IMR-90 (cell line): ENCODE measurements around the gene ZMYND11. TPM values are rescaled to one million over a fixed set of nuclear protein-coding genes. Genes with fewer than 3 reads are reported as not detected.
A peak's percentile ranks its signal among the peaks of the same experiment; 100 is the strongest.

Experiments
- ATAC-seq: fragments of 200-7000 bp; cut with Tn5 transposase; 2 replicates; pipeline ENCODE4 v1.9.1; 2020; ENCODE audit warnings: low read depth, mild to moderate bottlenecking, moderate library complexity
- BruUV-seq: library from RNA; stranded (reverse); fragments of 400-500 nt; replicated peaks from 2 replicates; lab custom pipeline; 2021; lab: Mats Ljungman, UMichigan
- CTCF ChIA-PET: fragments of 300-600 bp; formaldehyde crosslinking; extraction: SDS; loops from one replicate; lab custom pipeline; 2021; ENCODE audit warnings: antibody characterized with exemption; lab: Yijun Ruan, JAX
- POLR2A ChIA-PET: fragments of 300-600 bp; sonication (Branson Sonifier 250); formaldehyde crosslinking; loops from one replicate; lab custom pipeline; 2022; ENCODE audit warnings: antibody characterized with exemption; ENCODE audit not compliant: unreplicated experiment; lab: Charles Lee
- DNase-seq: peaks from one replicate; pipeline ENCODE4 v3.0.0; 2013
- H2AFZ ChIP-seq: replicated peaks from 2 replicates; pipeline ENCODE3; 2013; ENCODE audit warnings: low read length, mild to moderate bottlenecking; ENCODE audit not compliant: poor library complexity
- H2AK5ac ChIP-seq: 2 replicates; pipeline ENCODE4 v1.6.1; 2013; ENCODE audit warnings: low read depth, low read length, inconsistent platforms
- H2AK9ac ChIP-seq: replicated peaks from 2 replicates; pipeline ENCODE3; 2013; ENCODE audit warnings: mild to moderate bottlenecking, low read depth, low read length, moderate library complexity; ENCODE audit not compliant: poor library complexity
- H2BK120ac ChIP-seq: 2 replicates; pipeline ENCODE4 v1.6.1; 2013; ENCODE audit warnings: low read depth, low read length, inconsistent platforms
- H2BK15ac ChIP-seq: 3 replicates; pipeline ENCODE4 v1.6.1; 2013; ENCODE audit warnings: low read depth, low read length, inconsistent platforms
- H2BK20ac ChIP-seq: 2 replicates; pipeline ENCODE4 v1.6.1; 2013; ENCODE audit warnings: low read depth, mild to moderate bottlenecking, inconsistent platforms, low read length, moderate library complexity
- H2BK5ac ChIP-seq: 2 replicates; pipeline ENCODE4 v1.6.1; 2013; ENCODE audit warnings: mild to moderate bottlenecking, low read depth, low read length, inconsistent platforms; ENCODE audit not compliant: poor library complexity, severe bottlenecking
- H3K14ac ChIP-seq: replicated peaks from 2 replicates; pipeline ENCODE4 v1.6.1; 2013; ENCODE audit warnings: low read depth, low read length, inconsistent platforms
- H3K18ac ChIP-seq: 2 replicates; pipeline ENCODE4 v1.6.1; 2013; ENCODE audit warnings: low read depth, low read length, control low read depth
- H3K23ac ChIP-seq: 2 replicates; pipeline ENCODE4 v1.6.1; 2013; ENCODE audit warnings: low read depth, low read length, inconsistent platforms
- H3K27ac ChIP-seq: 2 replicates; pipeline ENCODE4 v1.5.1; 2013; ENCODE audit warnings: mild to moderate bottlenecking, control low read depth, low read length; ENCODE audit not compliant: insufficient read depth
- H3K27me3 ChIP-seq: 2 replicates; pipeline ENCODE4 v1.6.1; 2013; ENCODE audit warnings: low read length; ENCODE audit not compliant: control insufficient read depth, insufficient read depth
- H3K36me3 ChIP-seq: 2 replicates; pipeline ENCODE4 v1.6.1; 2013; ENCODE audit warnings: low read length, mixed read lengths; ENCODE audit not compliant: control insufficient read depth, insufficient read depth
- H3K4ac ChIP-seq: 2 replicates; pipeline ENCODE4 v1.6.1; 2013; ENCODE audit warnings: low read depth, low read length, inconsistent platforms
- H3K4me1 ChIP-seq: 2 replicates; pipeline ENCODE4 v1.6.1; 2013; ENCODE audit warnings: low read length, mixed read lengths; ENCODE audit not compliant: control insufficient read depth, insufficient read depth
- H3K4me2 ChIP-seq: 2 replicates; pipeline ENCODE4 v1.6.1; 2013; ENCODE audit warnings: low read depth, mild to moderate bottlenecking, control low read depth, low read length, moderate library complexity
- H3K4me3 ChIP-seq: 2 replicates; pipeline ENCODE4 v1.5.1; 2013; ENCODE audit warnings: low read depth, mild to moderate bottlenecking, control low read depth, low read length, moderate library complexity; ENCODE audit not compliant: insufficient read depth
- H3K56ac ChIP-seq: 2 replicates; pipeline ENCODE4 v1.6.1; 2013; ENCODE audit warnings: low read length, inconsistent platforms; ENCODE audit not compliant: insufficient read depth; ENCODE audit errors: extremely low read depth
- H3K79me1 ChIP-seq, 2 experiments: 2 replicates each; pipeline ENCODE4 v1.6.1; 2013; ENCODE audit warnings: low read length in 2 of 2, inconsistent platforms in 1 of 2, low read depth in 1 of 2
- H3K9ac ChIP-seq: 2 replicates; pipeline ENCODE4 v1.6.1; 2013; ENCODE audit warnings: low read depth, low read length, control low read depth
- H3K9me1 ChIP-seq: 2 replicates; pipeline ENCODE4 v1.6.1; 2013; ENCODE audit warnings: low read length, inconsistent platforms; ENCODE audit not compliant: insufficient read depth
- H3K9me3 ChIP-seq: 2 replicates; pipeline ENCODE4 v1.6.1; 2013; ENCODE audit warnings: low read length; ENCODE audit not compliant: control insufficient read depth, insufficient read depth
- H4K20me1 ChIP-seq: 2 replicates; pipeline ENCODE4 v1.6.1; 2013; ENCODE audit warnings: low read length, inconsistent platforms; ENCODE audit not compliant: insufficient read depth
- H4K5ac ChIP-seq: 2 replicates; pipeline ENCODE4 v1.6.1; 2013; ENCODE audit warnings: mild to moderate bottlenecking, low read depth, low read length, control low read depth
- H4K8ac ChIP-seq, 2 experiments: 2 replicates each; pipeline ENCODE4 v1.6.1; 2013; ENCODE audit warnings: low read depth in 2 of 2, low read length in 2 of 2, control low read depth in 1 of 2, inconsistent platforms in 1 of 2
- H4K91ac ChIP-seq: 2 replicates; pipeline ENCODE4 v1.6.1; 2013; ENCODE audit warnings: low read depth, low read length, inconsistent platforms; ENCODE audit not compliant: insufficient read depth
- BHLHE40 ChIP-seq: fragments of 150-350 bp; IDR thresholded peaks from 2 replicates; pipeline ENCODE4 v1.6.1; 2016; ENCODE audit warnings: mild to moderate bottlenecking, low read depth, low read length
- CEBPB ChIP-seq: IDR thresholded peaks from 2 replicates; pipeline ENCODE4 v1.6.1; 2012; ENCODE audit warnings: low read depth, low read length, improper control_type of control experiment
- CHD1 ChIP-seq: IDR thresholded peaks from 2 replicates; pipeline ENCODE4 v1.6.1; 2012; ENCODE audit warnings: low read depth, low read length, improper control_type of control experiment
- CTCF ChIP-seq: conservative IDR thresholded peaks from 2 replicates; pipeline ENCODE4 v1.5.1; 2012; ENCODE audit warnings: mild to moderate bottlenecking, low read depth, low read length, improper control_type of control experiment
- FOS ChIP-seq: fragments of 150-350 bp; IDR thresholded peaks from 2 replicates; pipeline ENCODE4 v1.6.1; 2016; ENCODE audit warnings: low read depth, low read length
- MAFK ChIP-seq: IDR thresholded peaks from 2 replicates; pipeline ENCODE4 v1.6.1; 2012; ENCODE audit warnings: low read depth, low read length, improper control_type of control experiment
- MAZ ChIP-seq: IDR thresholded peaks from 2 replicates; pipeline ENCODE4 v1.6.1; 2012; ENCODE audit warnings: low read depth, mild to moderate bottlenecking, low read length, improper control_type of control experiment, moderate library complexity, borderline replicate concordance
- MXI1 ChIP-seq: IDR thresholded peaks from 2 replicates; pipeline ENCODE4 v1.6.1; 2012; ENCODE audit warnings: low read depth, mild to moderate bottlenecking, low read length, moderate library complexity, borderline replicate concordance
- NFE2L2 ChIP-seq: fragments of 150-350 bp; IDR thresholded peaks from 2 replicates; pipeline ENCODE4 v1.6.1; 2016; ENCODE audit warnings: low read depth, mild to moderate bottlenecking, low read length
- POLR2A ChIP-seq: IDR thresholded peaks from 2 replicates; pipeline ENCODE4 v1.6.1; 2012; ENCODE audit warnings: mild to moderate bottlenecking, low read depth, low read length
- RAD21 ChIP-seq: IDR thresholded peaks from 2 replicates; pipeline ENCODE4 v1.6.1; 2012; ENCODE audit warnings: low read length, improper control_type of control experiment
- RCOR1 ChIP-seq: IDR thresholded peaks from 2 replicates; pipeline ENCODE4 v1.6.1; 2012; ENCODE audit warnings: mild to moderate bottlenecking, low read length, improper control_type of control experiment; ENCODE audit not compliant: insufficient replicate concordance
- RFX5 ChIP-seq: IDR thresholded peaks from 2 replicates; pipeline ENCODE4 v1.8.0; 2012; ENCODE audit warnings: low read depth, mild to moderate bottlenecking, low read length, moderate library complexity
- SMC3 ChIP-seq: fragments of 150-350 bp; IDR thresholded peaks from 2 replicates; pipeline ENCODE4 v1.6.1; 2016; ENCODE audit warnings: low read depth, mild to moderate bottlenecking, antibody characterized with exemption, low read length, moderate library complexity
- USF2 ChIP-seq: fragments of 150-350 bp; IDR thresholded peaks from 2 replicates; pipeline ENCODE4 v1.6.1; 2017; ENCODE audit warnings: mild to moderate bottlenecking, antibody characterized with exemption, low read length, low read depth
- WGBS, 2 experiments: methylation state at CpG; one replicate each; pipeline versions ENCODE4 v1.1.5 to v1.1.7; 2013; ENCODE audit warnings: missing lambda C conversion rate in 2 of 2; ENCODE audit not compliant: insufficient read length in 1 of 2; ENCODE audit errors: extremely low coverage in 2 of 2; 5-methylcytosine and 5-hydroxymethylcytosine counted together
- dilution Hi-C: fragments of 300-500 bp; cut with HindIII; formaldehyde crosslinking; loops from one replicate; pipeline ENCODE4 v1.14.3; 2018; ENCODE audit warnings: low sequenced_read_pairs; ENCODE audit not compliant: unreplicated experiment
- in situ Hi-C: fragments of 300-500 bp; cut with MboI; formaldehyde crosslinking; loops from 3 replicates; pipeline ENCODE4 v1.14.3; 2019; ENCODE audit warnings: low sequenced_read_pairs, inconsistent platforms, mixed read lengths
- intact Hi-C: fragments of 100-400 bp; cut with micrococcal nuclease; formaldehyde crosslinking; loops from 2 replicates; pipeline ENCODE4 v1.10.0; 2022
- polyA plus RNA-seq, 3 experiments: library from polyadenylated mRNA; depleted of rRNA; stranded (reverse); fragments of >200 nt; gene quantifications; 2 replicates each; pipeline ENCODE4 v1.2.3, GENCODE V29; 2012; ENCODE audit warnings: low replicate concordance in 1 of 3
- total RNA-seq: library from RNA; depleted of rRNA; stranded (reverse); fragments of >200 nt; gene quantifications from 2 replicates; pipeline ENCODE4 v1.2.3, GENCODE V29; 2012
- TF ChIP-seq, protein P1 (sequence below): fragments of 150-350 bp; IDR thresholded peaks from 2 replicates; pipeline ENCODE4 v1.6.1; 2016; ENCODE audit warnings: low read depth, mild to moderate bottlenecking, low read length, moderate library complexity, borderline replicate concordance

The ZMYND11 gene
- total and polyA plus RNA-seq, 2 of the 4 experiments (the other 2 are of a cell fraction): 39.5 to 72.2 TPM

DNA sequence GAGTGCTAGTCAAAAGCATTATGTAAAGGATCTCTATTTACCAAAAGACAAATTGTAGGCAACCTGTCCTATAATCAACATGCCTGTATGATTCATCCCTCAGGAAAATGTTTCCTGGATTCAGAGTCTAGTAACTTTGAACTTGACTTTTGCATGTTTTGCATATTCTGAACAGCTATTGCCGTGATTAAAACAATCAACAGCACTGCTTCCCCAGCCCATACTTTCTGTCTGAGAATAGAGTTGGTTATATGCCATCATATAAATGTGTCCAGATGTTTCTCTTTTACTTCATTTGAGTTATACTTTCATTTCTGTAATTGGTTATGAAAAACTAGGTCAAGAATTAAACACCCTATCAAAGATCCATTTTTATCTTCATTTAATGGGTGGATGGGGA, 83.5 kb downstream of the ZMYND11 start:
- POLR2A ChIA-PET: no interaction called here
- Histone ChIP-seq H3K9me3 (no peaks in the 10 kb centered on the region), H2AFZ (no peak overlapping the region), H2BK15ac (no peak overlapping the region), H2BK20ac (no peak overlapping the region), H3K4ac (no peak overlapping the region), H3K4me3 (no peak overlapping the region), H3K79me1 (peaks cover 18 to 30% of the 10 kb centered on the region in 2 experiments), H2AK5ac (no peak overlapping the region), H2BK120ac (no peak overlapping the region), H3K23ac (no peak overlapping the region), H3K18ac (no peak overlapping the region), H3K4me2 (no peak overlapping the region), H3K27me3 (no peaks in the 10 kb centered on the region), H3K56ac (no peak overlapping the region), H3K27ac (no peak overlapping the region), H2BK5ac (no peak overlapping the region), H4K91ac (no peak overlapping the region), H4K8ac (no peak overlapping the region), H3K9me1 (peaks cover 3% of the 10 kb centered on the region; the same call in 1 of the 2 replicates), H3K4me1 (no peaks in the 10 kb centered on the region), H2AK9ac (no peak overlapping the region), H3K36me3 (peaks cover 4% of the 10 kb centered on the region), H3K9ac (no peak overlapping the region), H4K5ac (no peak overlapping the region), H4K20me1 (peaks cover 4% of the 10 kb centered on the region; the same call in 1 of the 2 replicates), H3K14ac (no peak overlapping the region)
- ATAC-seq (peak; percentile 44), DNase-seq (no peak)
- dilution Hi-C loops: no loop called here
- BruUV-seq: no TSS peak
- CTCF ChIA-PET: no interaction called here
- in situ Hi-C loops: no loop called here
- no peak for TF ChIP-seq CHD1
- TF ChIP-seq RFX5: no peak
- TF ChIP-seq USF2: no peak
- no peak for TF ChIP-seq NFE2L2
- TF ChIP-seq MXI1: no peak
- TF ChIP-seq SMC3: no peak
- TF ChIP-seq RAD21: no peak
- TF ChIP-seq RCOR1: no peak
- TF ChIP-seq MAZ: no peak
- TF ChIP-seq BHLHE40: no peak
- TF ChIP-seq, protein P1, sequence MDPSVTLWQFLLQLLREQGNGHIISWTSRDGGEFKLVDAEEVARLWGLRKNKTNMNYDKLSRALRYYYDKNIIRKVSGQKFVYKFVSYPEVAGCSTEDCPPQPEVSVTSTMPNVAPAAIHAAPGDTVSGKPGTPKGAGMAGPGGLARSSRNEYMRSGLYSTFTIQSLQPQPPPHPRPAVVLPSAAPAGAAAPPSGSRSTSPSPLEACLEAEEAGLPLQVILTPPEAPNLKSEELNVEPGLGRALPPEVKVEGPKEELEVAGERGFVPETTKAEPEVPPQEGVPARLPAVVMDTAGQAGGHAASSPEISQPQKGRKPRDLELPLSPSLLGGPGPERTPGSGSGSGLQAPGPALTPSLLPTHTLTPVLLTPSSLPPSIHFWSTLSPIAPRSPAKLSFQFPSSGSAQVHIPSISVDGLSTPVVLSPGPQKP: no peak
- TF ChIP-seq CEBPB: no peak
- no peak for TF ChIP-seq POLR2A
- TF ChIP-seq MAFK: no peak
- TF ChIP-seq FOS: no peak
- TF ChIP-seq CTCF: no peak
- intact Hi-C loops: no loop called here
- no CpG with 5 or more reads among the region's 1 CpG for WGBS, 2 experiments
